ENCODE results near the gene ETV6.

Gene ETV6

DNA sequence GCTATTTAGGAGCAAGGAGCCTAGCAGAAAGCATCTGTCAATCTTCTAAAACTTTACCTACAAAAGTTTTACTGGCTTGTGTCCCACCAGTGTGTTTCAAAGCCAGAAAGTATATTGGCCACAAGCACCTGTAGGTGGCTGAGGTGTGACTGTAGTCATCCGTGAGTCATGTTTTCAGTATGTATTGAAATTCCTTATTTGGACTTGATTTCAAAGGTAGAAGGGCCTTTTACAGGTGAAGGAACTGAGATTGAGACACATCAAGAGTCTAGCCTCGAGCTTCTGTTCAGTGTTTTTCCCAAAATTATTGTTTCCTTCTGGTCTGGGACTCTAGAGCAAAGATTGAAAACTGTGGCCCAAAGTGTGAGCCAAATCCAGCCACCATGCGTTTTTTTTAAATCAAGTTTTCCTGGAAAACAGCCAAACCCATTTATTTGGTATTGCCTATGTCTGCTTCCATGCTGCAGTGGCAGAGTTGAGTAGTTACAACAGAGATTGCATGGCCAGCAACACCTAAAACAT lies 226.0 kb downstream of the ETV6 start:
- Histone ChIP-seq H4K20me1 (ENCODE audit: insufficient read depth) (no peaks in the 10 kb centered on the region), H3K9ac (no peak overlapping the region), H3K27ac (no peak overlapping the region), H3K4me3 (IDR thresholded peaks at IDR 0.05; ENCODE audit: insufficient read depth, low read depth, low read length) (no peak overlapping the region), H3K27me3 (ENCODE audit: insufficient read depth, low read depth) (no peaks in the 10 kb centered on the region), H3K4me1 (ENCODE audit: low read depth, poor library complexity, severe bottlenecking) (no peaks in the 10 kb centered on the region), H3K36me3 (ENCODE audit: insufficient read depth) (no peaks in the 10 kb centered on the region), H3K4me2 (no peak overlapping the region), H3K79me2 (ENCODE audit: insufficient read depth, low read depth) (no peaks in the 10 kb centered on the region), H2AFZ (ENCODE audit: low read depth) (no peak overlapping the region)
- TF ChIP-seq CTCF (conservative IDR thresholded peaks at IDR 0.05; ENCODE audit: low read depth, low read length), result no peak

DNA sequence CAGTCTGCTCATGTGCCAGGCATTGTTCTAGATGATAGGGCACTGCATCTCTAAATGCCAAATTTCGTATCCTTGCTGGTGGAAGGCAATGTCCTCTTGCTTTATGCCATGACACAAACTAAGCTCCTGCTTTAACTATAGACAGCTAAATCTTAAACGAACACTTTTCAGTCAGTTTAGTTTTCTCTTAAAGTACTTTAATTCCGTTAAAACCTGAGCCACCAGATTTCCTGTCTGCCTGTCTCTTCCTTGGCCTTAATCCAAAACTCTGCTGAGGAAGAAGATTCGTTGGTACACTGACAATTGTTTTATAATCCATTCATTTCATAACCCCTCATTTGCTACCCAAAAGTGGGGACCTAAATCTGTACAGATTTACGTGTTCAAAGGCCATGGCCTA lies 226.8 kb downstream of the ETV6 start:
- Histone ChIP-seq H4K20me1 (ENCODE audit: insufficient read depth) (no peaks in the 10 kb centered on the region), H3K4me1 (ENCODE audit: low read depth, poor library complexity, severe bottlenecking) (no peaks in the 10 kb centered on the region), H3K4me2 (no peak overlapping the region), H3K27me3 (ENCODE audit: insufficient read depth, low read depth) (no peaks in the 10 kb centered on the region), H3K79me2 (ENCODE audit: insufficient read depth, low read depth) (no peaks in the 10 kb centered on the region), H3K27ac (no peak overlapping the region), H3K4me3 (IDR thresholded peaks at IDR 0.05; ENCODE audit: insufficient read depth, low read depth, low read length) (no peak overlapping the region), H2AFZ (ENCODE audit: low read depth) (no peak overlapping the region), H3K36me3 (ENCODE audit: insufficient read depth) (no peaks in the 10 kb centered on the region), H3K9ac (no peak overlapping the region)
- TF ChIP-seq CTCF (conservative IDR thresholded peaks at IDR 0.05; ENCODE audit: low read depth, low read length), result no peak

- H3K27ac ChIP-seq, result no peak overlapping the region
- H4K20me1 ChIP-seq (ENCODE audit: insufficient read depth), result no peaks in the 10 kb centered on the region
- H3K4me3 ChIP-seq (IDR thresholded peaks at IDR 0.05; ENCODE audit: insufficient read depth, low read depth, low read length), result no peak overlapping the region
- no peak overlapping the region for H3K4me2 ChIP-seq
- H3K9ac ChIP-seq, result no peak overlapping the region
- H3K36me3 ChIP-seq (ENCODE audit: insufficient read depth), result no peaks in the 10 kb centered on the region
- H2AFZ ChIP-seq (ENCODE audit: low read depth), result no peak overlapping the region
- no peak for TF ChIP-seq CTCF (conservative IDR thresholded peaks at IDR 0.05; ENCODE audit: low read depth, low read length)
- no peaks in the 10 kb centered on the region for H3K79me2 ChIP-seq (ENCODE audit: insufficient read depth, low read depth)
- no peaks in the 10 kb centered on the region for H3K27me3 ChIP-seq (ENCODE audit: insufficient read depth, low read depth)
- H3K4me1 ChIP-seq (ENCODE audit: low read depth, poor library complexity, severe bottlenecking), result no peaks in the 10 kb centered on the region
Observed at GRCh38 chr12:11877102-11877826, 227.8 kb downstream of the ETV6 start.

DNA sequence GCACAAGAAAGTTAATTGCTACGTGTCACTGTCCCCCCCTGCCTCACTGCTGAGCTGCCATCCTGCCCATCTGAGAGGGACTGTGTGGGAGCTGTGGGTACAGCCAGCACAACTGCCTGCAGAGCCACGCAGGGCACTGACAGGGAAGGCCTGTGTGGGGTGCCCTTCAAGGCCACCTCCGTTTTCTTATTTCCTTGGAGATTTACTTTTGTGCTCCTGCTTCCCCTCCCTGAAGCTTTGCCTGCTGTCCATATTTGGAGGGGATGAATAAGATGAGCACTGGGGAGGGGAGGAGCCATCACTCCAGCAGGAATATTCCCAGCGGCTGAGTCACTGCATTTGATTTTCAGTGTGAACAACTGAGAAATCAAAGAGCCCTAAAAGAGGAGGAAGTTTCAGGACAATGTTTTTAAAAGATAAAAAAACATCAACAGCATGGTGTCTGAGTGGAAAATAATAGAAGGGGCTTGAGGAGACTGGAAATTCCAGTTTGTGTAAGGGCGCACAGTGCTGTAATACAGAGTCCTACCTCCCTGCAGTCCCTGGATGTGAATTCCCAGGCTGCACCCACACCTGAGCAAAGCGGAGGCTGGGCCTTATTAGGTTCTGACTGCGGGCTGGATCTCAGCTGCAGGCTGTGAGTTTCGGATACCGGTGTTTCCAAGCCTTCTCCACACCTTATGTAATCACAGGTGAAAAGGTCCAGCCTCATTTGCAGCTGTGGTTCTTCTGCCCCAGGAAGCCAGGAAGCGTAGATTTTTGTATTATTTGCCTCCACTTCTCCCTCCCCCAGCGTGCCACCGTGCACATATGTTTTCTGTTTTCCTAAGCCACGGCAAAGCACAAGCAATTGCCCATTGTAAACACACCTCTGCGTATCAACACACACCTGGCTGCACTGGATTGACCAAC lies 228.7 kb downstream of the ETV6 start:
- no peak overlapping the region for H3K4me2 ChIP-seq
- no peaks in the 10 kb centered on the region for H3K36me3 ChIP-seq (ENCODE audit: insufficient read depth)
- H3K27me3 ChIP-seq (ENCODE audit: insufficient read depth, low read depth), result no peaks in the 10 kb centered on the region
- no peaks in the 10 kb centered on the region for H3K4me1 ChIP-seq (ENCODE audit: low read depth, poor library complexity, severe bottlenecking)
- H3K79me2 ChIP-seq (ENCODE audit: insufficient read depth, low read depth), result no peaks in the 10 kb centered on the region
- H3K4me3 ChIP-seq (IDR thresholded peaks at IDR 0.05; ENCODE audit: insufficient read depth, low read depth, low read length), result no peak overlapping the region
- no peak overlapping the region for H3K9ac ChIP-seq
- no peak overlapping the region for H3K27ac ChIP-seq
- no peak for TF ChIP-seq CTCF (conservative IDR thresholded peaks at IDR 0.05; ENCODE audit: low read depth, low read length)
- no peaks in the 10 kb centered on the region for H4K20me1 ChIP-seq (ENCODE audit: insufficient read depth)
- H2AFZ ChIP-seq (ENCODE audit: low read depth), result no peak overlapping the region

All from KMS-11 (cell line).